ENCODE measurements around the gene ENO4. TPM values are rescaled to one million over a fixed set of nuclear protein-coding genes. Genes with fewer than 3 reads are reported as not detected.

ENO4 gene
- total RNA-seq, 4 donors from 2014 or later, result 0.21 to 1.2 (median 0.39) TPM; not detected in 1

GRCh38 chr10:116811691-116812090 lies 37.6 kb upstream of the ENO4 start:
- 79 to 80% methylated on average over 11 of the region's 11 CpGs for WGBS, 2 donors
- H3K4me3 ChIP-seq, result no peak overlapping the region
- DNase-seq (ENCODE audit: low spot score in 2 of 2), result no peak
- no peaks in the 10 kb centered on the region for H3K36me3 ChIP-seq
- H3K27me3 ChIP-seq, result peaks cover 0 to 44% of the 10 kb centered on the region in 2 donors
- no peaks in the 10 kb centered on the region for H3K9me3 ChIP-seq
- no peak overlapping the region for H3K27ac ChIP-seq
- TF ChIP-seq POLR2A (IDR thresholded peaks at IDR 0.05) (no peak), CTCF (IDR thresholded peaks at IDR 0.05) (no peak), EP300 (IDR thresholded peaks at IDR 0.05) (no peak)
- H3K4me1 ChIP-seq, result peaks cover 0 to 8% (median 0%) of the 10 kb centered on the region in 4 donors

GRCh38 chr10:116815641-116816415 lies 33.5 kb upstream of the ENO4 start:
- Histone ChIP-seq H3K27me3 (peaks cover 0 to 47% of the 10 kb centered on the region in 2 donors), H3K4me1 (no peaks in the 10 kb centered on the region), H3K9me3 (peaks cover 0 to 12% (median 0%) of the 10 kb centered on the region in 4 donors), H3K36me3 (no peaks in the 10 kb centered on the region), H3K4me3 (no peak overlapping the region), H3K27ac (no peak overlapping the region)
- TF ChIP-seq POLR2A (IDR thresholded peaks at IDR 0.05) (no peak), EP300 (IDR thresholded peaks at IDR 0.05) (no peak), CTCF (IDR thresholded peaks at IDR 0.05) (no peak)
- no peak for DNase-seq (ENCODE audit: low spot score in 2 of 2)
- WGBS, 2 donors, result 43 to 45% methylated on average over 16 to 18 of the region's 18 CpGs

- Histone ChIP-seq H3K36me3 (peaks cover 0 to 7% (median 0%) of the 10 kb centered on the region in 3 donors), H3K27me3 (peaks cover 0 to 45% of the 10 kb centered on the region in 2 donors), H3K9me3 (peaks cover 0 to 12% (median 0%) of the 10 kb centered on the region in 4 donors), H3K4me1 (no peaks in the 10 kb centered on the region), H3K4me3 (no peak overlapping the region), H3K27ac (no peak overlapping the region)
- WGBS, 2 donors, result 37 to 38% methylated on average over 10 of the region's 10 CpGs
- no peak for TF ChIP-seq CTCF (IDR thresholded peaks at IDR 0.05)
- TF ChIP-seq EP300 (IDR thresholded peaks at IDR 0.05), result no peak
- TF ChIP-seq POLR2A (IDR thresholded peaks at IDR 0.05), result no peak
- no peak for DNase-seq (ENCODE audit: low spot score in 2 of 2)
These were observed 32.1 kb upstream of the ENO4 start for GRCh38 chr10:116817178-116817577.

GRCh38 chr10:116817780-116818343 lies 31.4 kb upstream of the ENO4 start:
- no peak for DNase-seq (ENCODE audit: low spot score in 2 of 2)
- Histone ChIP-seq H3K27me3 (peaks cover 0 to 45% of the 10 kb centered on the region in 2 donors), H3K9me3 (peaks cover 0 to 12% (median 0%) of the 10 kb centered on the region in 4 donors), H3K4me1 (no peaks in the 10 kb centered on the region), H3K36me3 (peaks cover 0 to 7% (median 0%) of the 10 kb centered on the region in 3 donors), H3K27ac (no peak overlapping the region), H3K4me3 (no peak overlapping the region)
- 82 to 86% methylated on average over 8 of the region's 8 CpGs for WGBS, 2 donors
- TF ChIP-seq CTCF (IDR thresholded peaks at IDR 0.05) (no peak), POLR2A (IDR thresholded peaks at IDR 0.05) (no peak)
